ENCODE results near the gene FBXO11. TPM values are rescaled to one million over a fixed set of nuclear protein-coding genes. Genes with fewer than 3 reads are reported as not detected.
A peak's percentile ranks its signal among the peaks of the same experiment; 100 is the strongest.

The FBXO11 gene
- total RNA-seq, 4 donors from 2014 or later = 21.5 to 31.8 (median 28.4) TPM

DNA sequence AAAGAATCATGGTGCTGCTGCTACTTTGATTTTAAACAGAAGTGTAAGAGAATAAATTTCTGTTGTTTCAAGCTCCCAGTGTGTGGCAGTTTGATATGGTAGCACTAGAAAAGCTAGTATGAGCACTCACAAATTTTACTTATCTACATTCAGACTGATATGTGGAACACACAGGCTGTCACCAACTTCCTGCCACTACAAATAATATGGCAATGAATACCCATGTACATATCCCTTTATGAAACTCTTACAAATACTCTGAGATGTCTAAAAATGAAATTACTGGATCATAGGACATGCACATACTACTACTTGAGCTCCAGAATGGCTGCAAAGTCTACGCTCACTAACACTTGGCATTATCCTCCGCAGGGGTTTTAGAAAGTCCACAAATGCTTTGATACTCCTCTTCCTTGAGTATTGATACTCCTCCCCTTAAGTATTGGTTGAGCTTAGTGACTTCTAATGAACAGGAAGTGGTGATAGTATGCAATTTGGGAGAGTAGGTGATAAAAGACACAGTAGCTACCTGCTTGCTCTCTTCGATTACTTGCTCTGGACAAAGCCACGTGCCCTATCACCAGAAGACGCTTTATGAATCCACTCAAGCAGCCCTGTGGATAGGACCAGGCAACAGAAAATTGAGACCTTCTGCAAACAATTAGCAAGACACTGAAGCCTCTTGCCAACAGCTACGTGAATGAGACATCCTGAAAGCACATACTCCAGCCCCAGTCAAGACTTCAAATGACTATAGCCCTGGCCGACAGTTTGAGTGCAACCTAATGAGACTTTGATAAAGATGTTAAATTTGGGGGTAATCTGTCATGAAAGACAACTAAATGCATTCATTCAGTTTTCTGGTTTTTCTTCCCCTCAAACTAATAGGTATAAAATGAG is 35.4 kb downstream of the FBXO11 start:
- Histone ChIP-seq H3K4me1 (peaks cover 35 to 52% of the 10 kb centered on the region in 2 donors), H3K9me3 (no peaks in the 10 kb centered on the region), H3K27me3 (no peaks in the 10 kb centered on the region), H3K36me3 (no peaks in the 10 kb centered on the region), H3K27ac (no peak overlapping the region), H3K4me3 (no peak overlapping the region)
- in situ Hi-C loops (cut with MboI; ENCODE audit: low sequenced_read_pairs in 4 of 4) (loop anchor here in 2 of 4 donors (25.0 kb wide), 1 partner anchor 541 kb away; no protein-coding TSS in a partner anchor), intact Hi-C loops (cut with DNase I; ENCODE audit: low total_unique reads) (no loop called here)
- no peak for ATAC-seq
- no peak for TF ChIP-seq POLR2A (IDR thresholded peaks at IDR 0.05)
- TF ChIP-seq, protein P1, sequence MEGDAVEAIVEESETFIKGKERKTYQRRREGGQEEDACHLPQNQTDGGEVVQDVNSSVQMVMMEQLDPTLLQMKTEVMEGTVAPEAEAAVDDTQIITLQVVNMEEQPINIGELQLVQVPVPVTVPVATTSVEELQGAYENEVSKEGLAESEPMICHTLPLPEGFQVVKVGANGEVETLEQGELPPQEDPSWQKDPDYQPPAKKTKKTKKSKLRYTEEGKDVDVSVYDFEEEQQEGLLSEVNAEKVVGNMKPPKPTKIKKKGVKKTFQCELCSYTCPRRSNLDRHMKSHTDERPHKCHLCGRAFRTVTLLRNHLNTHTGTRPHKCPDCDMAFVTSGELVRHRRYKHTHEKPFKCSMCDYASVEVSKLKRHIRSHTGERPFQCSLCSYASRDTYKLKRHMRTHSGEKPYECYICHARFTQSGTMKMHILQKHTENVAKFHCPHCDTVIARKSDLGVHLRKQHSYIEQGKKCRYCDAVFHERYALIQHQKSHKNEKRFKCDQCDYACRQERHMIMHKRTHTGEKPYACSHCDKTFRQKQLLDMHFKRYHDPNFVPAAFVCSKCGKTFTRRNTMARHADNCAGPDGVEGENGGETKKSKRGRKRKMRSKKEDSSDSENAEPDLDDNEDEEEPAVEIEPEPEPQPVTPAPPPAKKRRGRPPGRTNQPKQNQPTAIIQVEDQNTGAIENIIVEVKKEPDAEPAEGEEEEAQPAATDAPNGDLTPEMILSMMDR (IDR thresholded peaks at IDR 0.05 in 4 of 5, conservative IDR thresholded peaks at IDR 0.05 in 1 of 5) = no peak
- DNase-seq = no peak

- ATAC-seq = no peak
- Histone ChIP-seq H3K4me3 (no peak overlapping the region), H3K27ac (peak overlapping the region in 2 of 4 donors; percentile 15 to 64), H3K4me1 (peaks cover 35 to 57% of the 10 kb centered on the region in 2 donors), H3K27me3 (no peaks in the 10 kb centered on the region), H3K36me3 (no peaks in the 10 kb centered on the region), H3K9me3 (no peaks in the 10 kb centered on the region)
- intact Hi-C loops (cut with DNase I; ENCODE audit: low total_unique reads) = loop anchor here (5.0 kb wide), 1 partner anchor 37 kb away; the partner anchor contains the start of gene FBXO11
- in situ Hi-C loops (cut with MboI; ENCODE audit: low sequenced_read_pairs in 4 of 4) = loop anchor here in 2 of 4 donors (10.0 to 25.0 kb wide), 2 partner anchors 235 to 542 kb away; no protein-coding TSS in a partner anchor
- no peak for TF ChIP-seq POLR2A (IDR thresholded peaks at IDR 0.05)
- TF ChIP-seq, protein P1 (IDR thresholded peaks at IDR 0.05 in 4 of 5, conservative IDR thresholded peaks at IDR 0.05 in 1 of 5) = no peak
- no peak for DNase-seq
These were observed 36.3 kb downstream of the FBXO11 start for GRCh38 chr2:47869859-47870595.

DNA sequence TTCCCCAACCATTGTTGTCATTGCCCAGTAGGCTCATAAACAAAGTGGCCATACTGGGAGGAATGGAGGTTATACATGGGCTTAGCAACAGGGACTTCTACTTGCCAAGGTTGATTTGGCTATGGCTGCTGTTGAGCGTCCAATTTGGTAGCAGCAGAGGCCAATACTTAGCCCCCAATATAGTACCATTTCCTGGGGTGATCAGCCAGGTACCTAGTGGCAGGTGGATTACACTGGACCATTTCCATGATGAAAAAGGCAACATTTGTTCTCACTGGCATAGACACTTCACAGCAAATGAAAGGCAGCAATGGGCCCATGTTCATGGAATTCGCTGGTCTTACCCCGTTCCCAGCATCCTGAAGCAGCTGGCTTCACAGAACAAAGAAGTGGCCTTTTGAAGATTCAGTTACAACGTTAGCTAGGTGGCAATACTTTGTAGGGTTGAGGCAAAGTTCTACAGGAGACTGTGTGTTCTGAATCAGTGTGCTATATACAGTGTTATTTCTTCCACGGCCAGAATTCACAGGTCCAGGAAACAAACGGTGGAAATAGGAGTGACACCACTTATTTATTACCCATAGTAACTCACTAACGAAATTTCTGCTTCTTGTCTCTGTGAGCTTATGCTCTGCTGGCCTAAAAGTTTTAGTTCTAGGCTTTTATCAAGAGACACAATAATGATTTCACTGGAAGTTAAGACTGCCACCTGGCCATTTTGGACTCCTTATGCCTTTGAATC is 37.5 kb downstream of the FBXO11 start:
- DNase-seq = no peak
- intact Hi-C loops (cut with DNase I; ENCODE audit: low total_unique reads) = loop anchor here (5.0 kb wide), 1 partner anchor 39 kb away; the partner anchor contains the start of gene FBXO11
- in situ Hi-C loops (cut with MboI; ENCODE audit: low sequenced_read_pairs in 4 of 4) = loop anchor here in 2 of 4 donors (10.0 to 25.0 kb wide), 2 partner anchors 236 to 544 kb away; no protein-coding TSS in a partner anchor

More for the DNA sequence above, 37.5 kb downstream of the FBXO11 start:
- Histone ChIP-seq H3K4me1 (peaks cover 35 to 60% of the 10 kb centered on the region in 2 donors), H3K27me3 (no peaks in the 10 kb centered on the region), H3K9me3 (no peaks in the 10 kb centered on the region), H3K27ac (peak overlapping the region; percentile 4 to 64 (median 50)), H3K4me3 (no peak overlapping the region), H3K36me3 (no peaks in the 10 kb centered on the region)
- TF ChIP-seq, protein P1 (IDR thresholded peaks at IDR 0.05 in 4 of 5, conservative IDR thresholded peaks at IDR 0.05 in 1 of 5) = no peak
- TF ChIP-seq POLR2A (IDR thresholded peaks at IDR 0.05) = no peak
- ATAC-seq = peak; percentile 30 to 63

Data from gastrocnemius medialis (tissue), 4 donors.